Colonic mucosa (tissue), 4 donors: ENCODE results near the gene HINT3. TPM values are rescaled to one million over a fixed set of nuclear protein-coding genes. Genes with fewer than 3 reads are reported as not detected.

Experiments
- DNase-seq: peaks from one replicate; pipeline ENCODE4 v3.0.0-alpha.2; 2020
- H3K27ac ChIP-seq: fragments of 200-600 bp; one replicate; pipeline ENCODE4 v1.8.0; 2021
- H3K27me3 ChIP-seq: fragments of 200-600 bp; one replicate; pipeline ENCODE4 v1.8.0; 2021
- H3K36me3 ChIP-seq: fragments of 200-600 bp; one replicate; pipeline ENCODE4 v1.8.0; 2021
- H3K4me1 ChIP-seq: fragments of 200-600 bp; one replicate; pipeline ENCODE4 v1.8.0; 2021; ENCODE audit warnings: mild to moderate bottlenecking
- H3K4me3 ChIP-seq: fragments of 200-600 bp; one replicate; pipeline ENCODE4 v1.8.0; 2021
- H3K9ac ChIP-seq, 2 donors: one replicate each; pipeline ENCODE4 v1.7.0; 2013; ENCODE audit warnings: control low read depth in 2 of 2, low read depth in 2 of 2, low read length in 2 of 2
- H3K9me3 ChIP-seq: fragments of 200-600 bp; one replicate; pipeline ENCODE4 v1.8.0; 2021
- intact Hi-C: fragments of 100-400 bp; cut with DNase I; formaldehyde crosslinking; loops from one replicate; pipeline ENCODE4 v1.14.1; 2022
- total RNA-seq, 2 donors: library from RNA; stranded (reverse); fragmentation: NEBNext Ultra II Directional in 1 of 2; extraction: Animal tissue kit (Norgen Biotek cat#: 25700) in 1 of 2; gene quantifications; one replicate each; pipeline ENCODE4 v1.2.1, GENCODE V29; 2021
- TF ChIP-seq, protein P1 (sequence below): fragments of 200-600 bp; IDR thresholded peaks from one replicate; pipeline ENCODE4 v1.8.0; 2022; ENCODE audit warnings: antibody characterized with exemption, mild to moderate bottlenecking
- donor health status: healthy.
- donor health status: DM: no; HTN: no; CAD: no.
- donor health status: DM: no; HTN: no; CAD: no.

The HINT3 gene
- total RNA-seq, 2 donors from 2014 or later = 17.1 to 38.5 TPM

DNA sequence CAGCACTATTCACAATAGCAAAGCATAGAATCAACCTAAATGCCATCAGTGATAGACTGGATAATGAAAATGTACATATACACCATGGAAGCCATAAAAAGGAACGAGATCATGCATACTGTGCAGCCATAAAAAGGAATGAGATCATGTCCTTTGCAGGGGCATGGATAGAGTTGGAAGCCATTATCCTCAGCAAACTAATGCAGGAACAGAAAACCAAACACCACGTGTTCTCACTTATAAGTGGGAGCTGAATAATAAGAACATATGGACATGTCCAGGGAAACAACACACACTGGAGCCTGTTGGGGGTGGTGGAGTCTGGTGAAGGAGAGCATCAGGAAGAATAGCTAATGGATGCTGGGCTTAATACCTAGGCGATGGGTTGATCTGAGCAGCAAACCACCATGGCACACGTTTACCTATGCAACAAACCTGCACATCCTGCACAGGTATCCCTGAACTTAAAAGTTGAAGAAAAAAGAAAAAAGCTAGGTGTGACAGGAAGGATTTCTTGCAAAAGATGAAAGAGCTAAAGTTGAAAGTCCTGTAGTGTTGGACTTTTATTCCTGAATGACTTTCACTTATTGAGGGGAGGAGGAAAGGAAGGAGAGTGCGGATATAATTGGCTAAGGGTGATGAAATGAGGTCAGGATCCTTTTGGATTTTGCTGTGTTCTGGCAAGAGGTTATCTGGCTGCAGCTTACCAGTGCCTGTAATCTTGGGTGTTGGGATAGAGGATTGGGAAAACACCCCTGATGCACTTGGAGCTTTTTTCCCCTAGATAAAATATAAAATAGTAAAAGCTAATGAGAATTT lies 38.3 kb downstream of the HINT3 start:
- H3K27me3 ChIP-seq = no peaks in the 10 kb centered on the region
- TF ChIP-seq, protein P1, sequence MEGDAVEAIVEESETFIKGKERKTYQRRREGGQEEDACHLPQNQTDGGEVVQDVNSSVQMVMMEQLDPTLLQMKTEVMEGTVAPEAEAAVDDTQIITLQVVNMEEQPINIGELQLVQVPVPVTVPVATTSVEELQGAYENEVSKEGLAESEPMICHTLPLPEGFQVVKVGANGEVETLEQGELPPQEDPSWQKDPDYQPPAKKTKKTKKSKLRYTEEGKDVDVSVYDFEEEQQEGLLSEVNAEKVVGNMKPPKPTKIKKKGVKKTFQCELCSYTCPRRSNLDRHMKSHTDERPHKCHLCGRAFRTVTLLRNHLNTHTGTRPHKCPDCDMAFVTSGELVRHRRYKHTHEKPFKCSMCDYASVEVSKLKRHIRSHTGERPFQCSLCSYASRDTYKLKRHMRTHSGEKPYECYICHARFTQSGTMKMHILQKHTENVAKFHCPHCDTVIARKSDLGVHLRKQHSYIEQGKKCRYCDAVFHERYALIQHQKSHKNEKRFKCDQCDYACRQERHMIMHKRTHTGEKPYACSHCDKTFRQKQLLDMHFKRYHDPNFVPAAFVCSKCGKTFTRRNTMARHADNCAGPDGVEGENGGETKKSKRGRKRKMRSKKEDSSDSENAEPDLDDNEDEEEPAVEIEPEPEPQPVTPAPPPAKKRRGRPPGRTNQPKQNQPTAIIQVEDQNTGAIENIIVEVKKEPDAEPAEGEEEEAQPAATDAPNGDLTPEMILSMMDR = no peak
- DNase-seq = no peak
- H3K9me3 ChIP-seq = no peaks in the 10 kb centered on the region
- no peak overlapping the region for H3K9ac ChIP-seq
- H3K36me3 ChIP-seq = no peaks in the 10 kb centered on the region
- H3K27ac ChIP-seq = no peak overlapping the region
- intact Hi-C loops = no loop called here
- no peak overlapping the region for H3K4me3 ChIP-seq
- no peaks in the 10 kb centered on the region for H3K4me1 ChIP-seq

DNA sequence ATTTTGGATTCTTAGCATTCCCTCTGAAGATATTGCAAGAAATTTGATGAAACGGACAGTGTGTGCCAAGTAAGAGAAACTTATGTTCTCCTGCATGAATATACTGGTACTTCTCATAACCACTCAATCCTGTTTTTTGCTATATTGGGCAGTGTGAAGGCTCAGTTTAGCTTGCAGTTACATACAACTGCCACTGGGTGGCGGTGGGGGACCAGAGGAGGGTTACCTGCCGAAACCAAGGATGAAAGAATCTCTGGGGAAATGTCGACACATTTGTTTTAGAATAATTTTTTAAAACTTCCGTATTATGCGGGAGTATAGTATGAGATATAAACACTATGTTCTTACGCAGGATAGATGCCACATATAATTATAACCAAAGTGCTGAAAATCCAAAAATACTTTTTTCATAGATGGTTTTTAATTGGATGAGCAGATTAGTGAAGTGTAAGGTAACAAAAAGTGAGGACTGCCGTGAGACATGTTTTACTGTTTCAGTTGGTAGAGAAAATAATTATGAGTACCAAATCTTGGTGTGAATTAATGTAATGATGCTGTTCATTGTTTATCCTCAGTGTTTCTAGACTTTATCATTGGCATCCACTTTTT lies 39.5 kb downstream of the HINT3 start:
- H3K4me3 ChIP-seq = no peak overlapping the region

DNA sequence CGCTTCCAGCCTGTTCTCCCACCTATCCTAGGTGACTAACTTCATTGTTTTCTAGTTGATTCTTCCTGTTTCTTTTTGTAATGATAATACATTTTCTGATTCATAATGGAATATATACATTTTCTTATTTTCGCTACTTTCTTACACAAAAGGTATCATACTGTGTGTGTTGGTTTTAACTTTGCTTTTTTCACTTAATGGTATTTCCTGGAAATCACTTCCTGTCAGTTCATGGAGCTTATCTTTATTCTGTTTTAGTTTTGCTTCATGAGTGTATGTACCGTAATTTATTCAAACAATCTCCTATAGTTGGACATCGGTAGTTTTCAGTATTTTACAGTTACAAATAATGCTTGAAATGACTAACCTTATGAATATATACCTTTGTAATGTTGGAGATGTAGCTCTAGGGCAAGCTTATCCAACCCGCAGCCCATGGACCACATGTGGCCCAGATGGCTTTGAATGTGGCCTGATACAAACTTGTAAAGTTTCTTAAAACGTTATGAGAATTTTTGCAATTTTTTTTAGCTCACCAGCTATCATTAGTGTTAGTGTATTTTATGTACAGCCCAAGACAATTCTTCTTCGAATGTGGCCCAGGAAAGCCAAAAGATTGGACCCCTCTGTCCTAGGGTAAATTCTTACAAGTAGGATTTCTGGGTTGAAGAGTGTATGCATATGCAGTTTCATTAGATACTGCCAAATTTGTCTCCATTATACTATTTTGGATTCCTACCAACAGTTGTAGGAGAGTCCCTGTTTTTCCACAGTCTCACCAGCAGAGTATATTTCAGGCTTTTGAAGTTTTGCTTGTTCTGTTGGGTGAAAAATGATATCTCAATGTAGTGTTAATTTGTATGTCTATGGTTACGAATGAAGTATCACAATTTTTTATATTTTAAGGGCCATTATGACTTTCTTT lies 46.4 kb downstream of the HINT3 start:
- TF ChIP-seq, protein P1 = no peak
- Histone ChIP-seq H3K27ac (no peak overlapping the region), H3K9ac (no peak overlapping the region), H3K4me3 (no peak overlapping the region), H3K36me3 (no peaks in the 10 kb centered on the region), H3K27me3 (no peaks in the 10 kb centered on the region), H3K9me3 (no peaks in the 10 kb centered on the region), H3K4me1 (no peaks in the 10 kb centered on the region)
- no peak for DNase-seq
- intact Hi-C loops = no loop called here

More for the DNA sequence above, 39.5 kb downstream of the HINT3 start:
- peak; percentile 77 for DNase-seq
- no peaks in the 10 kb centered on the region for H3K36me3 ChIP-seq
- no peaks in the 10 kb centered on the region for H3K4me1 ChIP-seq
- no peaks in the 10 kb centered on the region for H3K27me3 ChIP-seq
- H3K27ac ChIP-seq = no peak overlapping the region
- no peak overlapping the region for H3K9ac ChIP-seq
- H3K9me3 ChIP-seq = no peaks in the 10 kb centered on the region
- TF ChIP-seq, protein P1 = peak; percentile 95
- intact Hi-C loops = no loop called here

DNA sequence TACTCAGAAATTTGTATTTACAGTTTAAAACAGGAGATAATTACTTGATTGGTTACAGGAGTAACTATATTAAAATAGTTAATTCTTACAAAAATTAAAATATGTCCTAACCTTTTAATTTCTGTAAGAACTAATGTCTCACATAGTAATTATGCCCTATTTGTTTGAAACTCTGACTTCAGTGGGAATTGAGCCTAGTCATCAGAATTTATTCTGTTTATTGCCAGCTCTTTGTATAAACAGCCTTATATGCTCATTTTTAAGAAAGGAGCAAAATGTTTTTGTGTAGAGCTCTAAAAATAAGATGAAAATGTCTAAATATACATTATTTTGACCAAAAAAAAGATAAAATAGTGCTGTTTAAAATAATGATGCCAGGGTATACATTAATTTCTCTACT lies 51.2 kb downstream of the HINT3 start:
- H3K27ac ChIP-seq = no peak overlapping the region
- no peak overlapping the region for H3K4me3 ChIP-seq
- no peak for DNase-seq
- H3K27me3 ChIP-seq = no peaks in the 10 kb centered on the region
- no peak overlapping the region for H3K9ac ChIP-seq
- H3K36me3 ChIP-seq = peaks cover 7% of the 10 kb centered on the region
- no peaks in the 10 kb centered on the region for H3K9me3 ChIP-seq
- intact Hi-C loops = no loop called here
- TF ChIP-seq, protein P1 = no peak
- no peaks in the 10 kb centered on the region for H3K4me1 ChIP-seq

DNA sequence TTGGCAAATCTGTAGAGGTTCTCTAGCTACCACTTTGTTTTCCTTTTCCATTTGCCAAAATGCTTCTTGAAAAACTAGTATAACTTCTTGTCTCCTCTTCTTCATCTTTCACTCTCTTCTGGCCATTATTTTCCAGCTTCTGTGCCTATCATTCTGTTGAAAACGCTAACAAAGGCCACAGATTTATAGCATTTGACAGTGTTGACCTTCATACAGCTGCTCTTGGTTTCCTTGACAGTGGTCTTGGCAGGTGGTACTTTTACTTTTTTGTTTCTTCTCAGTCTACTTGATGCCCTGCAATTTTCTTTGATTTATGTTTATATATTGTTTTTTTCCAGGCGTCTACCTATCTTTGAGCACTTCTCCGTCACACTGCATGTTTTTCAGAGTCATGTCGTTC lies 53.5 kb downstream of the HINT3 start:
- Histone ChIP-seq H3K9me3 (no peaks in the 10 kb centered on the region), H3K4me1 (no peaks in the 10 kb centered on the region), H3K36me3 (peaks cover 7% of the 10 kb centered on the region), H3K9ac (no peak overlapping the region), H3K27me3 (no peaks in the 10 kb centered on the region), H3K27ac (no peak overlapping the region), H3K4me3 (no peak overlapping the region)
- no peak for DNase-seq
- TF ChIP-seq, protein P1 = no peak
- intact Hi-C loops = no loop called here
